ENCODE data around the gene KAZN.

DNA sequence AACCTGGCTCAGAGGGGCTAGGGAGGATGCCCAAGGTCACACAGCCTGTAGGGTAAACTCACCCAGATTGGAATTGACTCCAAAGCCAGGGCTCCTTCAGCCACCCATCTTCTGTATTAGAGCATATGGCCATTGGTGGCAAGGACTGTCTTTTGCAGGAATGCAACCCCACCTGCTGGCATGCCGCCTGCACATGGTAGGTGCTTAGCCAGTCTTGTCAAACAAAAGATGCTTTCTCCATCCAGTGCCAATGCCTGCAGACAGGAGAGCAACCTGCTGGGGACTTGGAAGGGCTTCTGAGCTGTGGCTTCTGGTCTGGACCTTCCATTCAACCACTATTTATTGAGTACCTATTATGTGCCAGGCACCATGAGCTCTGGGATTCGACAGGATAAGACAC is 459.8 kb downstream of the KAZN start:
- TF ChIP-seq, protein P1, sequence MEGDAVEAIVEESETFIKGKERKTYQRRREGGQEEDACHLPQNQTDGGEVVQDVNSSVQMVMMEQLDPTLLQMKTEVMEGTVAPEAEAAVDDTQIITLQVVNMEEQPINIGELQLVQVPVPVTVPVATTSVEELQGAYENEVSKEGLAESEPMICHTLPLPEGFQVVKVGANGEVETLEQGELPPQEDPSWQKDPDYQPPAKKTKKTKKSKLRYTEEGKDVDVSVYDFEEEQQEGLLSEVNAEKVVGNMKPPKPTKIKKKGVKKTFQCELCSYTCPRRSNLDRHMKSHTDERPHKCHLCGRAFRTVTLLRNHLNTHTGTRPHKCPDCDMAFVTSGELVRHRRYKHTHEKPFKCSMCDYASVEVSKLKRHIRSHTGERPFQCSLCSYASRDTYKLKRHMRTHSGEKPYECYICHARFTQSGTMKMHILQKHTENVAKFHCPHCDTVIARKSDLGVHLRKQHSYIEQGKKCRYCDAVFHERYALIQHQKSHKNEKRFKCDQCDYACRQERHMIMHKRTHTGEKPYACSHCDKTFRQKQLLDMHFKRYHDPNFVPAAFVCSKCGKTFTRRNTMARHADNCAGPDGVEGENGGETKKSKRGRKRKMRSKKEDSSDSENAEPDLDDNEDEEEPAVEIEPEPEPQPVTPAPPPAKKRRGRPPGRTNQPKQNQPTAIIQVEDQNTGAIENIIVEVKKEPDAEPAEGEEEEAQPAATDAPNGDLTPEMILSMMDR (IDR thresholded peaks at IDR 0.05; ENCODE audit: low read length): no peak
- no peak for TF ChIP-seq EZH2 (IDR thresholded peaks at IDR 0.05; ENCODE audit: borderline replicate concordance, low read length)
